SK-N-SH (cell line): ENCODE results near the gene EFNB2.

Experiments
- CTCF ChIP-seq: fragments of 200-600 bp; sonication (generic); IDR thresholded peaks from 2 replicates; pipeline ENCODE4 v1.6.1; 2017; ENCODE audit warnings: antibody characterized with exemption, mild to moderate bottlenecking, moderate library complexity
- EZH2phosphoT487 ChIP-seq: fragments of 200-600 bp; sonication (generic); IDR thresholded peaks from 2 replicates; pipeline ENCODE4 v1.6.1; 2017; ENCODE audit warnings: low read depth, mixed run types, mild to moderate bottlenecking, antibody characterized with exemption, moderate library complexity, borderline replicate concordance
- FOXJ3 ChIP-seq: sonication (generic); formaldehyde crosslinking; IDR thresholded peaks from 2 replicates; pipeline ENCODE4 v1.5.1; 2020; ENCODE audit warnings: mild to moderate bottlenecking, missing genetic modification reagents
- MEF2A ChIP-seq: IDR thresholded peaks from 2 replicates; pipeline ENCODE4 v1.4.0; 2012; ENCODE audit warnings: low read depth, borderline replicate concordance
- MXI1 ChIP-seq: IDR thresholded peaks from 2 replicates; pipeline ENCODE4 v1.6.1; 2012; ENCODE audit warnings: mild to moderate bottlenecking, low read depth, low read length, improper control_type of control experiment
- POLR2AphosphoS5 ChIP-seq: IDR thresholded peaks from 2 replicates; pipeline ENCODE4 v1.6.1; 2012; ENCODE audit warnings: low read depth, low read length
- RAD21 ChIP-seq: IDR thresholded peaks from 2 replicates; pipeline ENCODE4 v1.6.1; 2012; ENCODE audit warnings: mild to moderate bottlenecking, low read length
- RXRA ChIP-seq: IDR thresholded peaks from 2 replicates; pipeline ENCODE4 v1.4.0; 2012; ENCODE audit warnings: low read depth, mild to moderate bottlenecking, borderline replicate concordance
- SMC3 ChIP-seq: IDR thresholded peaks from 2 replicates; pipeline ENCODE4 v1.6.1; 2012; ENCODE audit warnings: low read depth, low read length, improper control_type of control experiment

- TF ChIP-seq MEF2A (no peak), POLR2AphosphoS5 (no peak), RAD21 (no peak), RXRA (no peak), CTCF (no peak), FOXJ3 (no peak), MXI1 (no peak), SMC3 (no peak), EZH2phosphoT487 (no peak)
These were observed 8.6 kb downstream of the EFNB2 start for GRCh38 chr13:106526738-106527444.
